Smooth muscle cell of the brain vasculature (primary cell): ENCODE results near the gene ELOVL6.
"Not testable (repeated sequence)": the region's sequence is repeated elsewhere in the genome, so short reads cannot be mapped to it uniquely, and the experiment has no call there.

ENCODE experiments used
- DNase-seq: peaks from one replicate; pipeline ENCODE4 v3.0.0-alpha.2; 2012; ENCODE audit warnings: low read depth, low spot score

The ELOVL6 gene

GRCh38 chr4:110196871-110197528, 1.4 kb downstream of the ELOVL6 start:
- DNase-seq, result no peak

- no peak for DNase-seq
Measured at GRCh38 chr4:110196206-110196870, 2.1 kb downstream of the ELOVL6 start.

- DNase-seq, result no peak
Measured at GRCh38 chr4:110195561-110196205, 2.7 kb downstream of the ELOVL6 start.

DNA sequence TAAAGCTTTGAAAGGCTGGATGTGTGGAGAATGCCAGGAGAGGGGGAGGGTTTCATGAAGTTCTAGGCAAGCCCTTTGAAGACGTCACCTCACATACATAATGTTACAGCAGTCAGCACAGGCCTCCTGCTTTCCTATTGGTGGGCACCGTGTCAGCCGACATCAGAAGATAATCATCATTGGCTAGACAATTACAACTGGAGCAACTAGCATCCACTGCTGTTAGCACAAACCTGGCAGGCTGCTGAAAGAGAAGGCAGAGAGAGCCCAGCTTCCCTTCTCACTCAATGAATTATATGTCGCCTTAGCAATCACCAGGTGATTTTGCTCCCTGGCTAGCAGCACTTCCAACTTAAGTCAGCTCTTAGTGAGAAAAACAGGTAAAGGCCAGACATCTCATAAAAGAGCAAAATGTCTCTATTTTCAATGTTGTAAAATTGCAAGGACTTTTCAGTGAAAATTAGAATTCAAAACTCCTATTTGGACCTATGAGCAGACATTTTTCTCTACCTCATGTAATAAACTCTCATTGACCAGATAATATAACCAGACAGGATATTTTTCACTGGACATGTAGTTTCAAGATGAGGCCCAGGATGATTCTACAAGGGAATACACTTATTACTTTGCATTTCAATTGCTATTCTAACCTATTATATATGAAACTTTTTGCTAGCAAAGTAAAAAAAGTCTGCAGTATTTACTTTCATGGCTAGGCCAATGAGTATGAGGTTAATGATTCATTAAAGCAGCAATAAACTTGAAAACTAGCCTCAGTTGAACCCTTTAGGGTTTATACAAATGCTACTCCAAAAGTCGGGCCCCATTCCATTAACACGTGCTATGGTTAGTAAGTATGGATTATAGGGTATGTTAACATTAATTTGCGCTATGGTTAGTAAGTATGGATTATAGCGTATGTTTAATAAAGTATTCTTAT, 4.3 kb downstream of the ELOVL6 start:
- DNase-seq, result peak; percentile 84

DNA sequence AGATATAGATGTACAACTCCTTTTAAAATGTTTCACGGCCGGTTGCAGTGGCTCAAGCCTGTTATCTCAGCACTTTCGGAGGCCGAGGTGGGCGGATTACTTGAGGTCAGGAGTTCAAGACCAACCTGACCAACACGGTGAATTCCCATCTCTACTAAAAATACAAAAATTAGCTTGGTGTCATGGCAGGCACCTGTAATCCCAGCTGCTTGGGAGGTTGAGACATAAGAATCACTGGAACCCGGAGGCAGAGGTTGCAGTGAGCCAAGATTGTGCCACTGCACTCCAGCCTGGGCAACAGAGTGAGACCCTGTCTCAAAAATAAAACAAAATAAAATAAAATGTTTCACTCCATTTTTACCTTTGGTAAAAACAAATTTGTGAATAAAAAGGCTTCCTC, 5.1 kb downstream of the ELOVL6 start:
- DNase-seq, result not testable (repeated sequence)

GRCh38 chr4:110190249-110190648, 8.2 kb downstream of the ELOVL6 start:
- DNase-seq, result no peak

DNA sequence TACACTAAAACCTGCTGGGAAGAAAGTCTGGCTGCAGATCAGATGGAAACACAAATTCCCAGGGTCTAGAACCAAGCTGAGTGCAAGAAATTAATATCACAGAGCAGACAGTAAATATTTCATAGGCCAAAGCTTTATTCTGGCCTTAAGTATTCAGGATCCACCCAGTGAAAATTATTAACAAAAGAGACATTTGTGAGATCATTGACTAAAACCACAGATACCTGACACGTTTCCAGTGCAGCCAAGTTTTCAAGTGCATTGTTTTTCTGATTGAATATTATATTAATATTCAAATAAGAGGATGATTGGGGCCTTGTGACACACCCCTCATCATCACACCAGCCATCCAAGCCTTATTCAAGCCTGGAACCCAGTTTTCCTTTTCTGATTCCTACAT, 10.3 kb downstream of the ELOVL6 start:
- DNase-seq, result no peak

- no peak for DNase-seq
Measured at GRCh38 chr4:110184791-110185155, 13.6 kb downstream of the ELOVL6 start.

DNA sequence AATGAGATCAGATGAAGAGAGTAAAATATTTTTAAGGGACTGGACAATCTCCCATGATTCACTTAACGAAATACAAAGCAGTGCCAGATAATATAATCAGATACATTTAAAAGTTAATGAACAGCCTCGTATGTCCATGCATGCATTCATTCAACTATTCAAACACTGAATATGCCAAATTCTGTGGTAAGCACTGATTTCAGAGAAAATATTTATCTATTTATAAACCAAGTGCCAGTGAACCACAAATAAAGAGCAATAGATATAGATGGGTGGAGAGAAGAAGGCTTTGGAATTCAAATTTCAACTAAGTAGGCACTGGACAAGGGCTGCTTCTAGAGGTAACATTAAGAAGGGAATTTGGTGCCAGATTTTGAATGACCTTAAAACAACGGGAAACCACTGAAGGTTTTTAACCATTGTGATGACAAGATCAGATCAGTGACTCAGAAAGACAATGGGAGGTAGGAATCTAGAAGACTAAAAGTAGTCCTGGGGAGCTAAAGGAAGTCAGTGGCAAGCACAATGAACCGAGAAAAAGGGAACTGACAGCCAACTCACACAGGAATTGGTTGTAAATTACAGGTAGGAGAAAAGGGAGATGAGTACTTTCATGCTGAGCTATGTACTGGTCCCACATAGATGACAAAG, 14.2 kb downstream of the ELOVL6 start:
- DNase-seq, result no peak

GRCh38 chr4:110183643-110184042, 14.8 kb downstream of the ELOVL6 start:
- no peak for DNase-seq

DNA sequence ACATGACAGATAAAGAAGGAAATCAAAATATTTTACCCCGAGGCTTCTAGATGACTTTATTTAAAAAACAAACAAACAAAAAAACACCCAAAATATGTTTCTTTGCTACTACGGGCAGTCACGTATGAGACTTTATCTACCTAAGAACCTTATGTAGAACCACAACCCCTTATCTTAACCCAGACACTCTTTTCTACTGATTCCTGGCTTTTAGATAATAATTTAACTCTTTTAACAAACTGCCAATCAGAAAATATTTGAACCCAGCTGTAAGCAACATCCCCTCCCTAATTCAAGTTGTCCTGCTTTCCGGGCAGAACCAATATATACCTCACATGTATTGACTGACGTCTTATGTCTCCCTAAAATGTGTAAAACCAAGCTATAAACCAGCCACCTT, 15.4 kb downstream of the ELOVL6 start:
- no peak for DNase-seq

GRCh38 chr4:110181890-110182289, 16.5 kb downstream of the ELOVL6 start:
- DNase-seq, result no peak

DNA sequence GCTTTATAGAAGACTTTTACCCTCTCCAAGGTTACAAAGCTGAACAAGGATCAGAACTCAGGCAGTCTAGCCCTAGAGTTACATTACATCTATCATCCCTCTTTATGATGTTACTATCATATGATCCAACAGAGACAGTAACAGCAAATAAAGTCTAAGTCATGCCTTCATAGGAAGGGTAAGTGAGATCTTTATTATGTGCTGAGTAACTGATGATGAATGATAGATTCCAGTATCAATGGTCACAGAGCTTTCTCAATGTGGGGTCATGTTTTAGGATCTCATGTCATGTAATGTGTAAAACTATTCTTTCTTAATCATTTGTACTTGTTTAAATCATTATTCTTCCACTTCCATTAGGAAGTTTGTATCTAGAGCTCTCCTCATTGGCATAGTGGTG, 22.8 kb downstream of the ELOVL6 start:
- DNase-seq, result no peak

GRCh38 chr4:110172972-110173371, 25.4 kb downstream of the ELOVL6 start:
- DNase-seq, result no peak

DNA sequence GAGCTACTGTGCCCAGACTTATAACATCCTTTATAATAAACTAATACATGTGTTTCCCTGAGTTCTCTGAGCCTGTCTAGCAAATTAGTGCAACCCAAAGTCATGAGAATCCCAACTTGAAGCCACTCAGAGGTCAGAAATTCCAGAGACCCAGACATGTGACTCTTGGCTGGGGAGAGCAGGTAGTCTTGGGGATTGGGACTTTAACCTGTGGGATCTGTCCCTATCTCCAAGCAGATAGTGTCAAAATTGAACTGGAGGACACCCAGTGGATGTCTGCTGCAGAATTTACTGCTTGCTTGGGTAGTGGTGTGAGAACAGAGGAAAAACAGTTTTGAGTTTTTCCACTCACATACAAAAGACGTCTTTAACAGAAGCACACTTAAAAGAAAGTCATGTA, 26.4 kb downstream of the ELOVL6 start:
- DNase-seq, result no peak

DNA sequence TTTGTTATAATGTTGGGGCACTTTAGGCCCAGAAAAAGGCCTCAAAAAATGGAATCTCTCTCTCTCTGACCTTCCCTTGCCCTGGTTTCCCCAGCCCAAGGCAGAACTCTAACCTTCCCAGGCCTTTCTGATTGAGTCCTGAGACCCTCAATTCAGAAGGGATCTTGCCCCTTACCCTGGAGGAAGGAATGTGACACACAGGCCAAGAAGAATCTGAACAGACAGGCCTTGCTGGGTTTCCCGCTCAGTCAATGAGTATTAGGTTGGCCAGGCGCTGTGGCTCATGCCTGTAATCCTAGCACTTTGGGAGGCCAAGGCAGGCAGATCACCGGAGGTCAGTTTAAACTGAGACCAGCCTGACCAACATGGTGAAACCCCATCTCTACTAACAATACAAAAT, 27.6 kb downstream of the ELOVL6 start:
- no peak for DNase-seq

GRCh38 chr4:110165382-110166286, 32.8 kb downstream of the ELOVL6 start:
- DNase-seq, result no peak

DNA sequence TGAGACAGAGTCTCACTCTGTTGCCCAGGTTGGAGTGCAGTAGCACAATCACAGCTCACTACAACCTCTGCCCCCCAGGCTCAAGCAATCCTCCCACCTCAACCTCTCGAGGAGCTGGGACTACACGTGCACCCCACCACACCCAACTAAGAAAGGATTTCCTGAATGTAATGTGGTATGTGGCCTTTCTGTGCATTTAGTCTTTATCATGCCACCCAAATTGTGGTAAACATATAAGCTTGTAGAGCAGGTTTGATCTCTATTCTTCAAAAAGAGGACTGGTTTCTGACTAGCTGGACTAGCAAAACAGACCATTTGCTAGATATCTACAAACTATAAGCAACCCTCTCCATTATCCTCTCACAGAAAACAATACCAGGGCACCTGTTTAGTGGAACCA, 33.6 kb downstream of the ELOVL6 start:
- DNase-seq, result no peak

GRCh38 chr4:110164251-110164650, 34.2 kb downstream of the ELOVL6 start:
- no peak for DNase-seq

GRCh38 chr4:110163327-110164069, 34.9 kb downstream of the ELOVL6 start:
- no peak for DNase-seq
